Measurements from ENCODE around the gene NSUN4.
"Not testable (repeated sequence)": the region's sequence is repeated elsewhere in the genome, so short reads cannot be mapped to it uniquely, and the experiment has no call there.

NSUN4 gene

GRCh38 chr1:46328182-46328581 is 12.4 kb upstream of the NSUN4 start:
- not testable (repeated sequence) for DNase-seq

- not testable (repeated sequence) for DNase-seq
Observed at GRCh38 chr1:46329807-46330206, 10.8 kb upstream of the NSUN4 start.

GRCh38 chr1:46330381-46330780 is 10.2 kb upstream of the NSUN4 start:
- not testable (repeated sequence) for DNase-seq

- not testable (repeated sequence) for DNase-seq
Observed at GRCh38 chr1:46331786-46332540, 8.6 kb upstream of the NSUN4 start.

- DNase-seq = no peak
Observed at GRCh38 chr1:46333300-46334029, 7.1 kb upstream of the NSUN4 start.

GRCh38 chr1:46334030-46334384 is 6.6 kb upstream of the NSUN4 start:
- DNase-seq = no peak

GRCh38 chr1:46335081-46335480 is 5.5 kb upstream of the NSUN4 start:
- DNase-seq = no peak

GRCh38 chr1:46337409-46337808 is 3.2 kb upstream of the NSUN4 start:
- not testable (repeated sequence) for DNase-seq

GRCh38 chr1:46341222-46342083 is 846 bp downstream of the NSUN4 start:
- no peak for DNase-seq

GRCh38 chr1:46342084-46342656 is 1.6 kb downstream of the NSUN4 start:
- DNase-seq = peak; percentile 36

- no peak for DNase-seq
Observed at GRCh38 chr1:46342677-46343350, 2.2 kb downstream of the NSUN4 start.

GRCh38 chr1:46343351-46343695 is 2.7 kb downstream of the NSUN4 start:
- DNase-seq = no peak

GRCh38 chr1:46343705-46344104 is 3.1 kb downstream of the NSUN4 start:
- DNase-seq = no peak

- no peak for DNase-seq
Observed at GRCh38 chr1:46344481-46344880, 3.9 kb downstream of the NSUN4 start.

- DNase-seq = no peak
Observed at GRCh38 chr1:46345281-46345680, 4.7 kb downstream of the NSUN4 start.

- no peak for DNase-seq
Observed at GRCh38 chr1:46352363-46352762, 11.8 kb downstream of the NSUN4 start.

- DNase-seq = not testable (repeated sequence)
Observed at GRCh38 chr1:46355920-46356319, 15.3 kb downstream of the NSUN4 start.

GRCh38 chr1:46362158-46362557 is 21.6 kb downstream of the NSUN4 start:
- DNase-seq = no peak

GRCh38 chr1:46363121-46363520 is 22.5 kb downstream of the NSUN4 start:
- DNase-seq = no peak

GRCh38 chr1:46364612-46365011 is 24.0 kb downstream of the NSUN4 start:
- DNase-seq = no peak

GRCh38 chr1:46365796-46366195 is 25.2 kb downstream of the NSUN4 start:
- DNase-seq = not testable (repeated sequence)

- no peak for DNase-seq
Observed at GRCh38 chr1:46367072-46367471, 26.5 kb downstream of the NSUN4 start.

GRCh38 chr1:46367701-46368100 is 27.1 kb downstream of the NSUN4 start:
- DNase-seq = not testable (repeated sequence)

Measured in CD4-positive, alpha-beta T cell treated with Interleukin-17A for 1 hour (primary cell).